GM19351 (cell line): Measurements from ENCODE around the gene ELP6.
"Not testable (repeated sequence)": the region's sequence is repeated elsewhere in the genome, so short reads cannot be mapped to it uniquely, and the experiment has no call there.

Experiments used
- ATAC-seq: cut with Tn5 transposase; IDR thresholded peaks from one replicate; pipeline ENCODE4 v1.9.1; 2021; ENCODE audit warnings: mild to moderate bottlenecking, moderate library complexity; ENCODE audit not compliant: unreplicated experiment

ELP6 gene

DNA sequence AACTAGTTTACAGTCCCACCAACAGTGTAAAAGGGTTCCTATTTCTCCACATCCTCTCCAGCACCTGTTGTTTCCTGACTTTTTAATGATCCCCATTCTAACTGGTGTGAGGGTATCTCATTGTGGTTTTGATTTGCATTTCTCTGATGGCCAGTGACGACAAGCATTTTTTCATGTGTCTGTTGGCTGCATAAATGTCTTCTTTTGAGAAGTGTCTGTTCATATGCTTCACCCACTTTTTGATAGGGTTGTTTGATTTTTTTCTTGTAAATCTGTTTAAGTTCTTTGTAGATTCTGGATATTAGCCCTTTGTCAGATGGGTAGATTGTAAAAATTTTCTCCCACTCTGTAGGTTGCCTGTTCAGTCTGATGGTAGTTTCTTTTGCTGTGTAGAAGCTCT, 45.2 kb downstream of the ELP6 start:
- ATAC-seq: not testable (repeated sequence)

DNA sequence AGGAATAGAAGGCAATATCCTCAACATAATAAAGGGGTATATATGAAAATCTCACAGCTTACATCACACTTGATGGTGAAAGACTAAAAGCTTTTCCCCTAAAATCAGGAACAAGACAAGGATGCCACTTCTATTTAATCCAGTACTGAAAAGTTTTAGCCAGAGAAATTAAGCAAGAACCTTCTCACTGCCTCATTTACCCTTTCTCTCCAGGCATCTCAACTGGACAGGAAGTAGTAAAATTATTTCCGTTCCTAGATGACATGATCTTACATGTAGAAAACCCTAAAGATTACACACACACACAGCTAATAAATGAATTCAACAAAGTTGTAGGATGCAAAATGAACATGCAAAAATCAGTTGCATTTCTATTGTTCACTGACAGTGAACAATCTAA, 48.9 kb downstream of the ELP6 start:
- ATAC-seq: no peak

DNA sequence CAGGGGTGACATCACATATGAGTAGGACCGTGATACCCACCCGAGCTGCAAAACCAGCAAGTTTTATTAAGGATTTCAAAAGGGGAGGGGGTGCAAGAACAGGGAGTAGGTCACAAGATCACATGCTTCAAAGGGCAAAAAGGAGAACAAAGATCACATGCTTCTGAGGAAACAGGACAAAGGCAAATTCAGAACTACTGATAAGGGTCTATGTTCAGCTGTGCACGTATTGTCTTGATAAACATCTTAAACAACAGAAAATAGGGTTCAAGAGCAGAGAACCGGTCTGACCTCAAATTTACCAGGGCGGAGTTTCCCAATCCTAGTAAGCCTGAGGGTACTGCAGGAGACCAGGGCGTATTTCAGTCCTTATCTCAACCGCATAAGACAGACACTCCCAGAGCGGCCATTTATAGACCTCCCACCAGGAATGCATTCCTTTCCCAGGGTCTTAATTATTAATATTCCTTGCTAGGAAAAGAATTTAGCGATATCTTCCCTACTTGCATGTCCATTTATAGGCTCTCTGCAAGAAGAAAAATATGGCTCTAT, 53.9 kb downstream of the ELP6 start:
- not testable (repeated sequence) for ATAC-seq

DNA sequence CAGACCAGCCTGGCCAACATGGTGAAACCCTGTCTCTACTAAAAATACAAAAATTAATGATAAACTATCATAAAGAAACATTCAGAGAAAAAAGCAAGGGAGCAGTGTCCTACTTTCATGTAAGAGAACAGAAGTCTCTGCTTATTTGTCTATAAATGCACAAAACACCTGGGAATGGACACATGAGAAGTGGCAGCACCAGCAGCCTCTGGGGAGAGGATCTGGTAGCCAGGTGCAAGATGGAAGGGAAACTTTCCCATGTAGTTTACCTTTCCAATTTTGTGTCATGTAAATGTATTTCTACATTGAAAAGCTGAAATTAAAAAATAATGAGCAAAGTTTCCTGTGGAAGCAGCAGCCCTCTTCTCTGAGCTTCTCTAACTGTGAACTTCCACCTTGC, 56.5 kb downstream of the ELP6 start:
- ATAC-seq: no peak

DNA sequence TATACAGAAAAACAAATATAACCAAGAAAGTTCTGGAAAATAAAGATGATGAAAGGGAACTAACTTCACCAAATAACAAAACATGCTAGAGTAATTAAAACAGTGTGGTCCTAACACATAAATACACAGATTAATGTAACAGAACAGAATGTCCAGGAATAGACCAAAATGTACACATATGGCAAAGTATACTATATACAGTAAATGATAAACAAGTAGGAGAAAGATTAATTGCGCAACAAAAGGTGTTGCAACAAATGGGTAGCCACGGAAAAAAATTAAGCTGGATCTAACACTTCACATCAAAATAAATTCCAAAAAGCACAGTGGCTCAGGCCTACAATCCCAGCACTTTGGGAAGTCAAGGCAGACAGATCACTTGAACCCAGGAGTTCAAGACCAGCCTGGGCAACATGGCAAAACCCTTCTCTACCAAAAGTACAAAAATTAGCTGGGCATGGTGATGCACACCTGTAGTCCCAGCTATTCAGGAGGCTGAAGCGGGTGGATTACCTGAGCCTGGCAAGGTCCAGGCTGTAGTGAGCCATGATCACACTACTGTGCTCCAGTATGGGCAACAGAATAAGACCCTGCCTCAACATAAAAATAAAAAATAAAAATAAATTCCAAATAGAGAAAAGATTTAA, 57.6 kb downstream of the ELP6 start:
- ATAC-seq: no peak

DNA sequence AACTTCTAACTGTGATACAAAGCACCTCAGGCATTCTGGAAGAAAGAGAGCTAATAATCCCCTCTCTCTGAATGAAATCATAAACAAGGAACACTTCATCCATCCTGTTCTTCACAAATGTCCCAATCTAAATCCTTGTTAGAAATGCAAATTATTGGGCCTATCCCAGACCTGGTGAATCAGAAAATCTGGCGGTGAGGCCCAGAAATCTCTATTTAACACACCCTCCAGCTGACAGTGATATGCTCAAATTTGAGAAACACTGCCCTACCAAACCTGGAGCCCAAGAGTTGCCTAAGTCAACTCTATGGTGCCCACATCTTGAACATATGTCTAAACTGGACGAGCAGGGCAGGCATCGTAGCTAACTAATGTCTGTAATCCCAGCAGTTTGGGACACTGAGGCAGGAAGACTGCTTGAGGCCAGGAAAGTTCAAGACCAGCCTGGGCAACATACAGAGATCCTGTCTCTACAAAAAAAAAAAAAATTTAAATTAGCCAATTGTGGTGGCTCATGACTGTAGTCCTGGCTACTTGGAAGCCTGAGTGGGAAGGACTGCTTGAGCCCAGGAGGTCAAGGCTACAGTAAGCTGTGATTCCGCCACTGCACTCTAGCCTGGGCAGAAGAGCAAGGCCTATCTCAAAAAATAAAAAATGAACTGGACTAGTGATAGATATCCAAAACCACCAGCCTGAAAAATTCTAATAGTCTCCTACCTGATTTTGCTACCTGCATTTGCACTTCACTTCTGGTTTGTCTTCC, 60.9 kb downstream of the ELP6 start:
- ATAC-seq: no peak
